Suppressor macrophage treated with lipopolysaccharide for 1 hour (primary cell): Measurements from ENCODE around the gene KLLN.
"Not testable (repeated sequence)": the region's sequence is repeated elsewhere in the genome, so short reads cannot be mapped to it uniquely, and the experiment has no call there.

ENCODE experiments used
- DNase-seq, 3 donors: peaks; one replicate each; pipeline ENCODE4 v3.0.0-alpha.2; 2020 to 2022

KLLN gene, protein sequence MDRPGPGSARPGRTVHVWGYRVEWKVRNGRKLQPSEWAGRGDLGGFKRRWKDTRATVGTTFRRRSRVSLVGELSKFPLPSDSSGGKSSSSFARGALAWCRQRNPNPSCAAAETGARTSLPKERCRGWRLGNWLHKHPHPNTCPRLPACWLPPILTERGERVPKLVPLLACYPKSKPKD

DNA sequence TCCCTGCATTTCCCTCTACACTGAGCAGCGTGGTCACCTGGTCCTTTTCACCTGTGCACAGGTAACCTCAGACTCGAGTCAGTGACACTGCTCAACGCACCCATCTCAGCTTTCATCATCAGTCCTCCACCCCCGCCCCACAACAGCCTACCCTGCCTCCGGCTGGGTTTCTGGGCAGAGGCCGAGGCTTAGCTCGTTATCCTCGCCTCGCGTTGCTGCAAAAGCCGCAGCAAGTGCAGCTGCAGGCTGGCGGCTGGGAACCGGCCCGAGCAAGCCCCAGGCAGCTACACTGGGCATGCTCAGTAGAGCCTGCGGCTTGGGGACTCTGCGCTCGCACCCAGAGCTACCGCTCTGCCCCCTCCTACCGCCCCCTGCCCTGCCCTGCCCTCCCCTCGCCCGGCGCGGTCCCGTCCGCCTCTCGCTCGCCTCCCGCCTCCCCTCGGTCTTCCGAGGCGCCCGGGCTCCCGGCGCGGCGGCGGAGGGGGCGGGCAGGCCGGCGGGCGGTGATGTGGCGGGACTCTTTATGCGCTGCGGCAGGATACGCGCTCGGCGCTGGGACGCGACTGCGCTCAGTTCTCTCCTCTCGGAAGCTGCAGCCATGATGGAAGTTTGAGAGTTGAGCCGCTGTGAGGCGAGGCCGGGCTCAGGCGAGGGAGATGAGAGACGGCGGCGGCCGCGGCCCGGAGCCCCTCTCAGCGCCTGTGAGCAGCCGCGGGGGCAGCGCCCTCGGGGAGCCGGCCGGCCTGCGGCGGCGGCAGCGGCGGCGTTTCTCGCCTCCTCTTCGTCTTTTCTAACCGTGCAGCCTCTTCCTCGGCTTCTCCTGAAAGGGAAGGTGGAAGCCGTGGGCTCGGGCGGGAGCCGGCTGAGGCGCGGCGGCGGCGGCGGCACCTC, at the start of gene KLLN, which contains the start of gene PTEN:
Gene KLLN, minus strand, starts transcription at position 481 of the 891 bp plus-strand sequence. CDS start 1,046 bp downstream, outside the sequence.
Gene PTEN, plus strand, starts transcription at position 573 of the 891 bp plus-strand sequence. CDS start 845 bp downstream, outside the sequence.
- DNase-seq, result peak; percentile 93 to 95 (median 94)

DNA sequence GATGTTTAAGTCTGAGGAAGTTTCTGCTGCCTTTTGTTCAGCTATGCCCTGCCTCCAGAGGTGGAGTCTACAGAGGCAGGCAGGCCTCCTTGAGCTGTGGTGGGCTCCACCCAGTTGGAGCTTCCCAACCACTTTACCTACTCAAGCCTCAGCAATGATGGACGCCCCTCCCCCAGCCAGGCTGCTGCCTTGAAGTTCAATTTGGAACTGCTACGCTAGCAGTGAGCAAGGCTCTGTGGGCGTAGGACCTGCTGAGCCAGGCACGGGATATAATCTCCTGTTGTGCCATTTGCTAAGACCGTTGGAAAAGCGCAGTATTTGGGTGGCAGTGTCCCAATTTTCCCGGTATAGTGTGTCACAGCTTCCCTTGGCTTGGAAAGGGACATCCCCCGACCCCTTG, 40.1 kb upstream of the KLLN start:
- not testable (repeated sequence) for DNase-seq

DNA sequence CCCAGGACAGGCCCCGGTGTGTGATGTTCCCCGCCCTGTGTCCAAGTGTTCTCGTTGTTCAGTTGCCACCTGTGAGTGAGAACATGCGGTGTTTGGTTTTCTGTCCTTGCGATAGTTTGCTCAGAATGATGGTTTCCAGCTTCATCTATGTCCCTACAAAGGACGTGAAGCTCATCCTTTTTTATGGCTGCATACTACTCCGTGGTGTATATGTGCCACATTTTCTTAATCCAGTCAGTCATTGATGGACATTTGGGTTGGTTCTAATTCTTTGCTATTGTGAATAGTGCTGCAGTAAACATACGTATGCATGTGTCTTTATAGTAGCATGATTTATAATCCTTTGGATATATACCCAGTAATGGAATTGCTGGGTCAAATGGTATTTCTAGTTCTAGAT, 34.6 kb upstream of the KLLN start:
- DNase-seq, result not testable (repeated sequence)

DNA sequence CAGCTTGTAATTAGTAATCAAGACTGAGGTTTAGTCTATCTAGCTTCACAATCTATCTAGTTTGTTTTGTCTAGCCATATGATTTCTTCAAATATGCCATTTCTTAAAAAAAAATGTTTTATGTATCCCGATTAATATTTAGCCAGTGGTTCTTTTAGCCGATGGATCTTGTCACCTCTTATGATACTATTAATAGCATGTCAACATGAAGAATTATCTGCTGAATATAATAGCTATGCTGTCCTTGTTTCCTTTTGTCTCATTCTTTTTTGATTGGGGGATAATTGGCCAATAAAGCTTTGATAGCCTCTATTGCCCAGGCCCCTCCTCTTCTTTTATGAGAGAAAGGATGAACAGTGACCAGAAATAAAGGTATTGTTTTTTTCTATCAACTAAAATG, 32.9 kb upstream of the KLLN start:
- no peak for DNase-seq

DNA sequence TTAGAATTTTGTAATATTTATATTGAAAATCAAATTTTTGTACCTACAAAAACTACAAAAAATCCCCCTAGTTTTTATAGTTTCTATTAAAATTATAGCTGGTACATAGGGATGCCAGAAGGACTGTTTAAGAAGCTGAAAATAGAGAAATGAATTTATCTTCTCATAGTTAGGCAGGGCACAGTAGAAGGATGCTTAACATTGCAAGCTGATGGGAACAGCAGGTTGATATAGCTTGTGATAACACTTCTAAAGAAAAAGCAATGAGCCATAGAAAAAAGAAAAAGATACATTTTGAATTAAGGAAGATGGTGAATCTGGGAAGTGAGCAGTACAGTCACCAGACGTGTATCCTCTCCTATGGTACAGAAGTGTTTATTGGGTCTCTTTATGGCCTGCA, 32.1 kb upstream of the KLLN start:
- DNase-seq, result no peak

- no peak for DNase-seq
Observed at GRCh38 chr10:87887548-87888289, 24.4 kb upstream of the KLLN start.

DNA sequence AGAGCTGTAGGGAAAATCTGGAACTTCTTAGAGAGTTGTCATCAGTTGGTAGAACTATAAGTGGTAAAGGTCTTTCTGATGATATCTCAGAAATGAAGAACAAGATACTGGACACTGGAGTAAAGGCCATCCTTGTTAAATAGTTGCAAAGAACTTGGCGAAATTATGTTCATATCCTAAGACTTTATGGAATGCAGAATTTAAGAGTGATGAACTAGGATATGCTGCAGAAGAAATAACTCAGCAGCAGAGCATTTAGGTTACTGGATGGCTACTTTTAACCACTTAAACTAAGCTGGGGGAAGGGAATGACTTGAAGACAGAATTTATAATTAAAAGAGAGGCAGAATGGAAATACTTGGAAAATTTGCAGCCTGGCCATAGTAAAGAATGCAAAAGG, 23.8 kb upstream of the KLLN start:
- DNase-seq, result no peak

- no peak for DNase-seq
Observed at GRCh38 chr10:87886635-87887034, 23.3 kb upstream of the KLLN start.

DNA sequence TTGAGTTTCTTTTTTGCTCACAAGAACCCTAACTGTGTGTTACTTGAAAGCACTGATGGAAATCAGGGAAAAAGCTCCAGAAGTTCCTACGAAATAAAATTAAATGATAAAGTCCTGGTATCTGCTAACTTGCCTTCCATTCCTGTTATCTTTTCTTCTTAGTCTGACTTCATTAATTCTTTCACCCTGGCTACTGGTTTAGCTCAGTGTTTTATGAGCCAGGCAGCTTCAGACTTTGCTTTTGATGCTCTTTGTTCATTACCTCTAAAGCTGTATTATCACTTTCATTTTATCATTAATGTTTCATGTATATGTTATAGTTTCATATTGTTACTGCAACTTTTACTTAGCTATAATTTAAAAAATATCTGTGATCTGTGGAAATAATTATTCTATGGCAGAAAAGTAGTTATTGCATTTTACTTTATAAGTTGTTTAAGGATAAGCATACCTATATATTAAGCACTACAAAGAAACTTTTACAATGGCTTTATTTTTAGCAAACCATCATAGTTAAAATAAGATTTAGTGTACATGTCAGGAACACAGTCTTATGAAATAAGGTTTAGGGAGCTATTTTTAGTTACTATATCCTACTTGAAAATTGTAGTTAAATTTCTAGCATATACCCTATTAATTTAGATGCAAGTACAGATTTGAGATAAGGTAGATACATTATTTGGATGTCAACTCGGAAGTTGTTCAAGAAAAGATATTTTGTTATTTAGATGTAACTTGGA, 19.4 kb upstream of the KLLN start:
- no peak for DNase-seq

DNA sequence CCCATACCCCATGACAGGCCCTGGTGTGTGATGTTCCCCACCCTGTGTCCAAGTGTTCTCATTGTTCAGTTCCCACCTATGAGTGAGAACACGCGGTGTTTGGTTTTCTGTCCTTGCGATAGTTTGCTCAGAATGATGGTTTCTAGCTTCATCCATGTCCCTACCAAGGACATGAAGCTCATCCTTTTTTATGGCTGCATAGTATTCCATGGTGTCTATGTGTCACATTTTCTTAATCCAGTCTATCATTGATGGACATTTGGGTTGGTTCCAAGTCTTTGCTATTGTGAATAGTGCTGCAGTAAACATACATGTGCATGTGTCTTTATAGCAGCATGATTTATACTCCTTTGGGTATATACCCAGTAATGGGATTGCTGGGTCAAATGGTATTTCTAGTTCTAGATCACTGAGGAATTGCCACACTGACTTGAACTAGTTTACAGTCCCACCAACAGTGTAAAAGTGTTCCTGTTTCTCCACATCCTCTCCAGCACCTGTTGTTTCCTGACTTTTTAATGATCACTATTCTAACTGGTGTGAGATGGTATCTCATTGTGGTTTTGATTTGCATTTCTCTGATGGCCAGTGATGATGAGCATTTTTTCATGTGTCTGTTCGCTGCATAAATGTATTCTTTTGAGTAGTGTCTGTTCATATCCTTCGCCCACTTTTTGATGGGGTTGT, 18.2 kb upstream of the KLLN start:
- not testable (repeated sequence) for DNase-seq

GRCh38 chr10:87880336-87880735, 17.0 kb upstream of the KLLN start:
- no peak for DNase-seq

DNA sequence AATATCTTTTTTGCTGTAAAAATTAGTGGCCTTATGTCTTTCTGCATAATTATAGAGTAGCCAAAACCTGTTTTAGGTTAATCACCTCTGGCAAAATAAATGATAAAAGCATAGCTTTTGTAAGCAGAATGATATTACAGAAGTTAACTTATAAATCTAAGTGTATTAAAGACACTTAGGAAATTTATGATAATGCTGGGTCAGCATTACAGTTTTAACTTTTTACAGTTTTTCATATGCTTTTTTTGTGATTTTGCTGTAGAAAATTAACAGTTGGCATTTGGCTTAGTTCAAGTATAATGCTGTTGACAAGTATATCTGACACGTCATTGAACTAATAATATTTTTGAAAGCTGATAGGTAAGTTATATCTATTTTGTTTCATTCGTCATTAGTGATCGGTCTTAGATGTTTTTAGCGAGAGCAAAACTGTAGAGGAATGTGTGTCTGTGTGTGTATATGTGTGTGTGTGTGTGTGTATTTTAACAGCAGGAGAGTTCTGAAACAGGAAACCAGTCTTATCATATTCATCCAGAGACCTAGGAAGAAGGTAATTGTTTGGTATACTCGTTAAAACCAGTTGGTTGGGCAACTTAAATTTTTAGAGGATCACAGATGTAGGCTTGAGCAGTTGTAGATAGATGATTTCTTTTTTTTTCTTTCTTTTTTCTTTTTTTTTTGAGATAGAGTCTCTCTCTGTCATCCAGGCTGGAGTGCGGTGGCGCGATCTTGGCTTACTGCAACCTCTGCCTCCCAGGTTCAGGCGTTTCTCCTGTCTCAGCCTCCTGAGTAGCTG, 15.5 kb upstream of the KLLN start:
- no peak for DNase-seq

GRCh38 chr10:87875929-87876571, 12.7 kb upstream of the KLLN start:
- DNase-seq, result no peak

- DNase-seq, result no peak
Observed at GRCh38 chr10:87873656-87874055, 10.3 kb upstream of the KLLN start.

- DNase-seq, result no peak
Observed at GRCh38 chr10:87872828-87873227, 9.5 kb upstream of the KLLN start.

GRCh38 chr10:87869773-87870551, 6.6 kb upstream of the KLLN start:
- peak; percentile 18 to 54 (median 53) for DNase-seq

DNA sequence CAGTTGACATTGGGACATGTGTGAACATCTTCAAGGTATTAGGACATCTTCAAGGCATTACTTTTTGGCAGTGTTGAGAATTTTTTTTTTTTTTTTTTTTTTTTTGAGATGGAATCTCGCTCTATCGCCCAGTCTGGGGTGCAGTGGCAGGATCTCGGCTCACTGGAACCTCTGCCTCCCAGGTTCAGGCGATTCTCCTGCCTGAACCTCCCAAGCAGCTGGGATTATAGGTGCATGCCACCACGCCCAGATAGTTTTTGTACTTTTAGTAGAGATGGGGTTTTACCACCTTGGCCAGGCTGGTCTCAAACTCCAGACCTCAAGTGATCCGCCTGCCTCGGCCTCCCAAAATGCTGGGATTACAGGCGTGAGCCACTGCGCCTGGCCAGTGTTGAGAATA, 5.8 kb upstream of the KLLN start:
- DNase-seq, result not testable (repeated sequence)

- no peak for DNase-seq
Observed at GRCh38 chr10:87868277-87868676, 4.9 kb upstream of the KLLN start.

- DNase-seq, result no peak
Observed at GRCh38 chr10:87867453-87867852, 4.1 kb upstream of the KLLN start.
